Kidney glomerular epithelial cell (primary cell): ENCODE measurements around the gene MAGED4.
"Not testable (repeated sequence)": the region's sequence is repeated elsewhere in the genome, so short reads cannot be mapped to it uniquely, and the experiment has no call there.

Experiments
- DNase-seq: peaks from one replicate; lab custom pipeline; 2025; lab: John Stamatoyannopoulos, UW

MAGED4 gene

GRCh38 chrX:52184440-52185077, at the start of gene MAGED4:
TSS of gene MAGED4 (plus strand) at chrX:52184888. CDS start at chrX:52185923, 1,035 bp downstream.
- not testable (repeated sequence) for DNase-seq

- DNase-seq = no peak
These were observed 45.7 kb upstream of the MAGED4 start for GRCh38 chrX:52138830-52139544.

- no peak for DNase-seq
These were observed 45.2 kb upstream of the MAGED4 start for GRCh38 chrX:52139545-52139895.

- DNase-seq = no peak
These were observed 44.7 kb upstream of the MAGED4 start for GRCh38 chrX:52140020-52140419.

GRCh38 chrX:52150667-52151066, 34.0 kb upstream of the MAGED4 start:
- not testable (repeated sequence) for DNase-seq

- DNase-seq = not testable (repeated sequence)
These were observed 24.5 kb upstream of the MAGED4 start for GRCh38 chrX:52160140-52160539.

- no peak for DNase-seq
These were observed 17.8 kb upstream of the MAGED4 start for GRCh38 chrX:52166840-52167239.

GRCh38 chrX:52171055-52171454, 13.6 kb upstream of the MAGED4 start:
- DNase-seq = not testable (repeated sequence)

GRCh38 chrX:52185078-52185453, 378 bp downstream of the MAGED4 start:
- DNase-seq = not testable (repeated sequence)

GRCh38 chrX:52211405-52211804, 26.7 kb downstream of the MAGED4 start:
- DNase-seq = not testable (repeated sequence)

- no peak for DNase-seq
These were observed 28.6 kb downstream of the MAGED4 start for GRCh38 chrX:52213276-52213675.

- DNase-seq = no peak
These were observed 31.9 kb downstream of the MAGED4 start for GRCh38 chrX:52216541-52216940.

- no peak for DNase-seq
These were observed 32.9 kb downstream of the MAGED4 start for GRCh38 chrX:52217494-52218160.

- DNase-seq = no peak
These were observed 36.2 kb downstream of the MAGED4 start for GRCh38 chrX:52220936-52221335.
